Epithelial cell of esophagus (primary cell): ENCODE measurements around the gene KSR2.

ENCODE experiments used
- DNase-seq: peaks from one replicate; pipeline ENCODE4 v3.0.0; 2010; ENCODE audit warnings: low read depth
- H3K4me3 ChIP-seq: 2 replicates; pipeline ENCODE4 v1.5.1; 2011; ENCODE audit warnings: mild to moderate bottlenecking, low read length, control low read depth
- CTCF ChIP-seq: IDR thresholded peaks from 2 replicates; pipeline ENCODE4 v1.5.1; 2011; ENCODE audit warnings: low read depth, mild to moderate bottlenecking, low read length, control low read depth, inconsistent platforms; ENCODE audit not compliant: insufficient read depth; ENCODE audit errors: missing control alignments

KSR2 gene

DNA sequence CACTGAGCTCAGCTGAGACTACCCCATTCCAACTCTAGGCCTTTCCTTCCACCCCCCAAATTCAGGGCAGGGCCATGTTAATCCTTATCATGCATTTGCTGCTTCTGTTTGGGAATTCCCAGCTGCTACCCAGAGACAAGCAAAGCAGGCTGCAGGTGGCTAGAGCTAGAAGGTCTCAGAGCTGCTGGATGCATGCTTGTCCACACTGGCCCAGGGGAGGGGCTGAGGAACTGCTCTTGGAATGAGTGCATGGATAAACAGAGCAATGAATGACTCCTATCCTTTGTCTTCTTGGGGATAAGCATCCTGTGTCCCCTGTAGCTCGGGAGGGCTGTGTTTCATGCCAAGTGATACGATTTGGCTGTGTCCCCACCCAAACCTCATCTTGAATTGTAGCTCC lies 470.5 kb downstream of the KSR2 start:
- DNase-seq, result no peak
- TF ChIP-seq CTCF, result no peak
- no peak overlapping the region for H3K4me3 ChIP-seq

DNA sequence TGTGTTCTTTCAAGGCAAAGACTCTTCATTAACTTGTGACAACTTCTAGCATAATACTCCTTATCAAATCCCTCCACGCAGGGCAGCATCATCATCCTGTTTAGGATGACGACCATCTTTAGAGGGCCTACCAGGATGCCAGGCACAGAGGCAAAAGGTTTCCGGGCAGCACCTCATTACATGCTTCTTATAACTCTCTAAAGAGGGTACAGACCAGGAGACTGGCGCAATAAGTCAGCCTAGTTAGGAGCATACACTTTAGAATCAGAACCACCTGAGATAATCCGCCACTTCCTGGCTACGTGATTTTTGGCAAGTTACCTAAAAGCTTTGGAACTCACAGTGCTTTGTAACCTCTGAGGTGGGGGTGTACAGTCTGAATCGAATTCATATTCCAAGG lies 471.4 kb downstream of the KSR2 start:
- H3K4me3 ChIP-seq, result no peak overlapping the region
- TF ChIP-seq CTCF, result no peak
- DNase-seq, result no peak

DNA sequence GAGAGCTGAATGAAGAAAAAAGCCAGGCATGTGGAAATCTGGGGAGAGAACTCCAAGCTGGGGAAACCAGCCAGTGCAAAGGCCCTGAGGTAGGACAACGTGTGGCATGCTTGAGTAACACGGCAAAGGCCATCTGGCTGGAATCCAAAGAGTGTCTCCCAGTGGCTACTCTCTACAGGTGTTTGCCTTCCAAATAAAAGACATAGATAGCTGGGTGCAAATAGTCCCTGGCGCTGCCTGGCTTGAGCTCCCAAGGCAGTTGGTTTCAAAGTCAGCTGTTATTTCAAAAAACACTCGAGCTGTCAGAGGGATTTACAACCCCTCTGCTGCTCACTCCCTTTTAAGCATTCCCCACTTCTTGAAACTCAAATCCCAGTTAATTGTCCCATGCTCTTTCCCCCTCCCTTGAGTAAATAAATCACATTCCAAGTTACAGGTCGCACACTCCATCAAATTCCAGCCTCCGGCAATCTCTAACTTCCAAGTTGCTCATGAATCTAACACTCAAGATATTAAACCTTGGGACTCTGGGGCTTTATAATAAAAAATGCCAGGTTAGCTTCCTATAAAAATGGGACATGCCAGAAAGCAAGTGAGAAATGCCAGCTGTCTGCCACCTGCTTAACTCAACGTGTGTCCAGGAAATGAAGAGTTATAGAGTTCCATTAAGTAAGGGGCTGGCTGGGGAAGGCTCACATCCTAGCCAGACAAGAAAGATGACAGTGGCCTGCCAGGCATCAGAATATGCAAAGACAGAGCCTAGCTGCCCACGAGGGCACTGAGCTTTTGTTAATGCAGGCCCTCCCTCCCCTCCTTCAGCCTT lies 473.7 kb downstream of the KSR2 start:
- no peak for DNase-seq
- no peak for TF ChIP-seq CTCF
- no peak overlapping the region for H3K4me3 ChIP-seq

- DNase-seq, result no peak
- no peak for TF ChIP-seq CTCF
- no peak overlapping the region for H3K4me3 ChIP-seq
These were observed 477.1 kb downstream of the KSR2 start for GRCh38 chr12:117491711-117492110.

DNA sequence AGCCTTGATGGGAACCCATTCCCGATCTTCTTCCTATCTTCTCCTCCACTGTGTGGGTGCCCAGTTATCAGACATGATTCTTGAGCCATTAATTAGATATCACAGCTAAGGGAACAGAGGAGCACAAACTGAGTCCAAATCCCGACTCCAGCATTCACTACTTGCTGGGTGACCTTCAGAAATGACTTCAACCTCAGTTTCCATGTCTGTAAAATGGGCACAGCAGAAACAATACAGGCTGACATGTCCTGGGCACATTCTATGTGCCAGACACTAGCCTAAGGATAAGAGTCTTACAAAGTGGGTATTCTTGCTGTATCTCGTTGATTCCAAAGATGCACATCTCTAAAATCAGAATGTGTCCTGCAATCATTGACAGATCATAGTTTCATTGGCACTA lies 478.7 kb downstream of the KSR2 start:
- TF ChIP-seq CTCF, result no peak
- H3K4me3 ChIP-seq, result no peak overlapping the region
- no peak for DNase-seq

- no peak for DNase-seq
- no peak for TF ChIP-seq CTCF
- H3K4me3 ChIP-seq, result no peak overlapping the region
These were observed 479.1 kb downstream of the KSR2 start for GRCh38 chr12:117489671-117490070.
